Lower leg skin (tissue), 4 donors: ENCODE results near the gene PPIG. TPM values are rescaled to one million over a fixed set of nuclear protein-coding genes. Genes with fewer than 3 reads are reported as not detected.
"Not testable (repeated sequence)": the region's sequence is repeated elsewhere in the genome, so short reads cannot be mapped to it uniquely, and the experiment has no call there.

Experiments used
- DNase-seq, 2 donors: peaks; one replicate each; pipeline ENCODE4 v3.0.0-alpha.2; 2019; ENCODE audit warnings: low spot score in 2 of 2
- H3K4me3 ChIP-seq: fragments of 200-600 bp; sonication (generic); 2 replicates; pipeline ENCODE4 v1.5.1; 2017; ENCODE audit warnings: mild to moderate bottlenecking, low read depth; ENCODE audit not compliant: poor library complexity, severe bottlenecking
- CTCF ChIP-seq, 3 donors: fragments of 450-650 bp; IDR thresholded peaks; one replicate each; pipeline ENCODE4 v1.5.1; 2016; ENCODE audit warnings: antibody characterized with exemption in 3 of 3, mild to moderate bottlenecking in 3 of 3, moderate library complexity in 2 of 3
- POLR2A ChIP-seq, 2 donors: fragments of 450-650 bp; IDR thresholded peaks; one replicate each; pipeline ENCODE4 v1.6.1; 2016 to 2017; ENCODE audit warnings: antibody characterized with exemption in 2 of 2, mild to moderate bottlenecking in 1 of 2, moderate library complexity in 1 of 2
- WGBS, 2 donors: methylation state at CpG; one replicate each; pipeline ENCODE4 v1.1.5; 2018; 5-methylcytosine and 5-hydroxymethylcytosine counted together
- intact Hi-C: fragments of 100-400 bp; cut with DNase I; formaldehyde crosslinking; loops from one replicate; pipeline ENCODE4 v1.15.0; 2023; ENCODE audit warnings: low total_unique reads
- total RNA-seq, 4 donors: library from RNA; depleted of rRNA; stranded (reverse); fragments of >200 nt; gene quantifications; one replicate each; pipeline ENCODE4 v1.1.0, GENCODE V29; 2016

Gene PPIG
- total RNA-seq, 4 donors from 2014 or later, result 23.5 to 31.9 (median 28.0) TPM

- no peak overlapping the region for H3K4me3 ChIP-seq
- WGBS, 2 donors, result 78 to 88% methylated on average over 2 of the region's 2 CpGs
- DNase-seq, result no peak
- intact Hi-C loops, result no loop called here
- TF ChIP-seq CTCF (IDR thresholded peaks at IDR 0.05), result no peak
- no peak for TF ChIP-seq POLR2A (IDR thresholded peaks at IDR 0.05)
These were observed 29.7 kb downstream of the PPIG start for GRCh38 chr2:169613876-169614275.

- H3K4me3 ChIP-seq, DNase-seq, intact Hi-C loops: not testable (repeated sequence)
- 72 to 89% methylated on average over 1 of the region's 1 CpG for WGBS, 2 donors
These were observed 31.8 kb downstream of the PPIG start for GRCh38 chr2:169615982-169616381.

- no peak overlapping the region for H3K4me3 ChIP-seq
- intact Hi-C loops, result no loop called here
- no peak for TF ChIP-seq CTCF (IDR thresholded peaks at IDR 0.05)
- TF ChIP-seq POLR2A (IDR thresholded peaks at IDR 0.05), result no peak
- DNase-seq, result no peak
- 43 to 54% methylated on average over 3 of the region's 3 CpGs for WGBS, 2 donors
These were observed 35.8 kb downstream of the PPIG start for GRCh38 chr2:169619946-169620345.

GRCh38 chr2:169620509-169620908, 36.4 kb downstream of the PPIG start:
- intact Hi-C loops, result no loop called here
- no peak for DNase-seq
- 76 to 89% methylated on average over 1 of the region's 1 CpG for WGBS, 2 donors
- no peak overlapping the region for H3K4me3 ChIP-seq
- TF ChIP-seq CTCF (IDR thresholded peaks at IDR 0.05) (no peak), POLR2A (IDR thresholded peaks at IDR 0.05) (no peak)

- intact Hi-C loops, result no loop called here
- no peak for DNase-seq
- TF ChIP-seq POLR2A (IDR thresholded peaks at IDR 0.05) (no peak), CTCF (IDR thresholded peaks at IDR 0.05) (no peak)
- no peak overlapping the region for H3K4me3 ChIP-seq
- 90 to 92% methylated on average over 4 of the region's 4 CpGs for WGBS, 2 donors
These were observed 39.1 kb downstream of the PPIG start for GRCh38 chr2:169623235-169623634.

GRCh38 chr2:169625781-169626180, 41.6 kb downstream of the PPIG start:
- no peak for TF ChIP-seq CTCF (IDR thresholded peaks at IDR 0.05)
- TF ChIP-seq POLR2A (IDR thresholded peaks at IDR 0.05), result no peak
- no peak for DNase-seq
- H3K4me3 ChIP-seq, result no peak overlapping the region
- intact Hi-C loops, result no loop called here
- WGBS, 2 donors, result 94% methylated on average over 3 of the region's 3 CpGs
